Measurements from ENCODE around the gene MPHOSPH9. TPM values are rescaled to one million over a fixed set of nuclear protein-coding genes. Genes with fewer than 3 reads are reported as not detected.

Gene MPHOSPH9
- total and polyA plus RNA-seq, 2 of the 4 experiments (the other 2 are of a cell fraction) = 7.6 to 17.0 TPM

- no peak overlapping the region for H3K18ac ChIP-seq (ENCODE audit: low read depth, low read length)
- no peak overlapping the region for H3K14ac ChIP-seq (replicated peaks; ENCODE audit: low read depth, low read length)
- ChIA-PET POLR2A (ENCODE audit: unreplicated experiment) (no interaction called here), CTCF (no interaction called here)
- no peak overlapping the region for H4K5ac ChIP-seq (ENCODE audit: low read depth, low read length)
- no peaks in the 10 kb centered on the region for H3K9me3 ChIP-seq (ENCODE audit: control insufficient read depth, insufficient read depth, low read length)
- H2BK5ac ChIP-seq (ENCODE audit: low read depth, low read length, poor library complexity, severe bottlenecking) = no peak overlapping the region
- no peaks in the 10 kb centered on the region for H3K9me1 ChIP-seq (ENCODE audit: insufficient read depth, low read length)
- dilution Hi-C loops (cut with HindIII; ENCODE audit: low sequenced_read_pairs, unreplicated experiment) = no loop called here
- H3K27ac ChIP-seq (ENCODE audit: insufficient read depth, low read length) = no peak overlapping the region
- no peaks in the 10 kb centered on the region for H4K20me1 ChIP-seq (ENCODE audit: insufficient read depth, low read length)
- H3K27me3 ChIP-seq (ENCODE audit: control insufficient read depth, insufficient read depth, low read length) = no peaks in the 10 kb centered on the region
- H3K23ac ChIP-seq (ENCODE audit: low read depth, low read length) = no peak overlapping the region
- in situ Hi-C loops (cut with MboI; ENCODE audit: low sequenced_read_pairs) = no loop called here
- H4K91ac ChIP-seq (ENCODE audit: insufficient read depth, low read depth, low read length) = no peak overlapping the region
- BruUV-seq (replicated peaks) = no TSS peak
- intact Hi-C loops (cut with micrococcal nuclease) = no loop called here
- H4K8ac ChIP-seq (ENCODE audit: low read depth in 2 of 2, low read length in 2 of 2) = no peak overlapping the region
- no peak for DNase-seq
- ATAC-seq (ENCODE audit: low read depth) = no peak
- no peak overlapping the region for H3K4me2 ChIP-seq (ENCODE audit: low read depth, low read length)
- no peak overlapping the region for H2AK5ac ChIP-seq (ENCODE audit: low read depth, low read length)
- no peak overlapping the region for H3K56ac ChIP-seq (ENCODE audit: extremely low read depth, insufficient read depth, low read length)
- H3K79me1 ChIP-seq (ENCODE audit: low read depth in 1 of 2, low read length in 2 of 2) = no peaks in the 10 kb centered on the region; a peak in 1 of 4 replicates
- H2BK15ac ChIP-seq (ENCODE audit: low read depth, low read length) = no peak overlapping the region
- H2AFZ ChIP-seq (replicated peaks; ENCODE audit: low read length, poor library complexity) = no peak overlapping the region
- no peak overlapping the region for H2BK20ac ChIP-seq (ENCODE audit: low read depth, low read length)
- no peak overlapping the region for H3K9ac ChIP-seq (ENCODE audit: low read depth, low read length)
- WGBS, 2 experiments (ENCODE audit: extremely low coverage in 2 of 2, insufficient read length in 1 of 2) = no CpG with 5 or more reads among the region's 5 CpGs
- H2BK120ac ChIP-seq (ENCODE audit: low read depth, low read length) = no peak overlapping the region
- H3K4ac ChIP-seq (ENCODE audit: low read depth, low read length) = no peak overlapping the region
- no peak overlapping the region for H3K4me3 ChIP-seq (ENCODE audit: insufficient read depth, low read depth, low read length)
- TF ChIP-seq FOS (IDR thresholded peaks at IDR 0.05; ENCODE audit: low read depth, low read length) (no peak), RFX5 (IDR thresholded peaks at IDR 0.05; ENCODE audit: low read depth, low read length) (no peak), RAD21 (IDR thresholded peaks at IDR 0.05; ENCODE audit: low read length) (no peak), CHD1 (IDR thresholded peaks at IDR 0.05; ENCODE audit: low read depth, low read length) (no peak), POLR2A (IDR thresholded peaks at IDR 0.05; ENCODE audit: low read depth, low read length) (no peak), SMC3 (IDR thresholded peaks at IDR 0.05; ENCODE audit: low read depth, low read length) (no peak), RCOR1 (IDR thresholded peaks at IDR 0.05; ENCODE audit: insufficient replicate concordance, low read length) (no peak), NFE2L2 (IDR thresholded peaks at IDR 0.05; ENCODE audit: low read depth, low read length) (no peak), USF2 (IDR thresholded peaks at IDR 0.05; ENCODE audit: low read depth, low read length) (no peak), MXI1 (IDR thresholded peaks at IDR 0.05; ENCODE audit: borderline replicate concordance, low read depth, low read length) (no peak), MAZ (IDR thresholded peaks at IDR 0.05; ENCODE audit: borderline replicate concordance, low read depth, low read length) (no peak), CEBPB (IDR thresholded peaks at IDR 0.05; ENCODE audit: low read depth, low read length) (no peak), BHLHE40 (IDR thresholded peaks at IDR 0.05; ENCODE audit: low read depth, low read length) (no peak), ELK1 (IDR thresholded peaks at IDR 0.05; ENCODE audit: borderline replicate concordance, low read depth, low read length) (no peak), MAFK (IDR thresholded peaks at IDR 0.05; ENCODE audit: low read depth, low read length) (no peak)
- TF ChIP-seq, protein P1, sequence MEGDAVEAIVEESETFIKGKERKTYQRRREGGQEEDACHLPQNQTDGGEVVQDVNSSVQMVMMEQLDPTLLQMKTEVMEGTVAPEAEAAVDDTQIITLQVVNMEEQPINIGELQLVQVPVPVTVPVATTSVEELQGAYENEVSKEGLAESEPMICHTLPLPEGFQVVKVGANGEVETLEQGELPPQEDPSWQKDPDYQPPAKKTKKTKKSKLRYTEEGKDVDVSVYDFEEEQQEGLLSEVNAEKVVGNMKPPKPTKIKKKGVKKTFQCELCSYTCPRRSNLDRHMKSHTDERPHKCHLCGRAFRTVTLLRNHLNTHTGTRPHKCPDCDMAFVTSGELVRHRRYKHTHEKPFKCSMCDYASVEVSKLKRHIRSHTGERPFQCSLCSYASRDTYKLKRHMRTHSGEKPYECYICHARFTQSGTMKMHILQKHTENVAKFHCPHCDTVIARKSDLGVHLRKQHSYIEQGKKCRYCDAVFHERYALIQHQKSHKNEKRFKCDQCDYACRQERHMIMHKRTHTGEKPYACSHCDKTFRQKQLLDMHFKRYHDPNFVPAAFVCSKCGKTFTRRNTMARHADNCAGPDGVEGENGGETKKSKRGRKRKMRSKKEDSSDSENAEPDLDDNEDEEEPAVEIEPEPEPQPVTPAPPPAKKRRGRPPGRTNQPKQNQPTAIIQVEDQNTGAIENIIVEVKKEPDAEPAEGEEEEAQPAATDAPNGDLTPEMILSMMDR (conservative IDR thresholded peaks at IDR 0.05; ENCODE audit: low read depth, low read length) = no peak
- H3K36me3 ChIP-seq (ENCODE audit: control insufficient read depth, insufficient read depth, low read length) = peaks cover 7% of the 10 kb centered on the region; the same call in 1 of the 2 replicates
- no peaks in the 10 kb centered on the region for H3K4me1 ChIP-seq (ENCODE audit: control insufficient read depth, insufficient read depth, low read length)
- H2AK9ac ChIP-seq (replicated peaks; ENCODE audit: low read depth, low read length, poor library complexity) = no peak overlapping the region
These were observed 61.0 kb downstream of the MPHOSPH9 start for GRCh38 chr12:123171967-123172366.

Measured in IMR-90 (cell line).